HCT116 (cell line): ENCODE data around the gene DNM2. TPM values are rescaled to one million over a fixed set of nuclear protein-coding genes. Genes with fewer than 3 reads are reported as not detected.

Experiments used
- ATAC-seq: fragments of 200-7000 bp; cut with Tn5 transposase; 2 replicates; pipeline ENCODE4 v1.9.1; 2020; ENCODE audit warnings: mild to moderate bottlenecking, moderate library complexity
- BruUV-seq: library from RNA; stranded (reverse); fragments of 400-500 nt; replicated peaks from 2 replicates; lab custom pipeline; 2021; lab: Mats Ljungman, UMichigan
- CTCF ChIA-PET: fragments of 300-600 bp; sonication (Branson Sonifier 250); formaldehyde crosslinking; loops from one replicate; lab custom pipeline; 2021; ENCODE audit warnings: antibody characterized with exemption; lab: Charles Lee
- POLR2A ChIA-PET: fragments of 300-600, 350-600 bp; sonication (Branson Sonifier 250); formaldehyde crosslinking; loops from one replicate; lab custom pipeline; 2021; ENCODE audit warnings: antibody characterized with exemption; lab: Charles Lee
- RAD21 ChIA-PET, 2 experiments: fragments of 300-600 bp; sonication (Branson Sonifier 250); formaldehyde crosslinking; loops; one replicate each; lab custom pipeline; 2023; ENCODE audit warnings: low total read pairs in 2 of 2; ENCODE audit not compliant: uncharacterized antibody in 2 of 2, unreplicated experiment in 2 of 2, low non-redundant PET in 1 of 2; lab: Charles Lee
- DNase-seq: peaks from one replicate; pipeline ENCODE4 v3.0.0-alpha.2; 2010; ENCODE audit warnings: low read depth, low spot score
- H2AFZ ChIP-seq: fragments of 200-600 bp; shearing (Covaris generic), sonication (generic); 2 replicates; pipeline ENCODE4 v1.6.1; 2017; ENCODE audit warnings: low read depth, mixed run types, mixed read lengths, antibody characterized with exemption, low read length; ENCODE audit not compliant: poor library complexity, severe bottlenecking
- H3K27ac ChIP-seq: 2 replicates; pipeline ENCODE4 v1.5.1; 2012; ENCODE audit warnings: low read depth, low read length
- H3K27me3 ChIP-seq: fragments of 200-600 bp; sonication (generic); 2 replicates; pipeline ENCODE4 v1.6.1; 2016; ENCODE audit warnings: mixed run types, low read length, mixed read lengths; ENCODE audit not compliant: insufficient read depth
- H3K36me3 ChIP-seq, 2 experiments: fragments of 200-500 bp in 1 of 2; fragments of 200-600 bp in 1 of 2; sonication (Bioruptor generic) in 1 of 2; sonication (generic) in 1 of 2; 2 replicates each; pipeline versions ENCODE4 v1.5.1 to v1.6.1; 2014 to 2016; ENCODE audit warnings: low read length in 2 of 2, inconsistent platforms in 1 of 2, mixed read lengths in 1 of 2, mixed run types in 1 of 2; ENCODE audit not compliant: insufficient read depth in 2 of 2, control insufficient read depth in 1 of 2
- H3K4me1 ChIP-seq, 2 experiments: fragments of 200-600 bp in 1 of 2; sonication (generic) in 1 of 2; 2 replicates each; pipeline versions ENCODE4 v1.5.1 to v1.6.1; 2012 to 2017; ENCODE audit warnings: low read length in 2 of 2, inconsistent platforms in 1 of 2, mild to moderate bottlenecking in 1 of 2, mixed read lengths in 1 of 2, mixed run types in 1 of 2, moderate library complexity in 1 of 2; ENCODE audit not compliant: insufficient read depth in 2 of 2, control insufficient read depth in 1 of 2
- H3K4me2 ChIP-seq: fragments of 200-600 bp; sonication (generic); 2 replicates; pipeline ENCODE4 v1.6.1; 2017; ENCODE audit warnings: mixed run types, low read length, mixed read lengths
- H3K4me3 ChIP-seq, 2 experiments: fragments of 200-600 bp in 1 of 2; sonication (generic) in 1 of 2; replicated peaks in 1 of 2; 2 replicates each; pipeline ENCODE4 v1.5.1; 2011 to 2016; ENCODE audit warnings: low read length in 2 of 2, control low read depth in 1 of 2, low read depth in 1 of 2, mild to moderate bottlenecking in 1 of 2, mixed read lengths in 1 of 2, mixed run types in 1 of 2
- H3K79me2 ChIP-seq: fragments of 200-600 bp; sonication (generic); 2 replicates; pipeline ENCODE4 v1.6.1; 2017; ENCODE audit warnings: mild to moderate bottlenecking, mixed run types, low read length, moderate library complexity, mixed read lengths; ENCODE audit not compliant: insufficient read depth
- H3K9ac ChIP-seq: fragments of 200-600 bp; sonication (generic); 2 replicates; pipeline ENCODE4 v1.6.1; 2016; ENCODE audit warnings: low read length, mixed read lengths
- H3K9me2 ChIP-seq: fragments of 200-600 bp; sonication (generic), shearing (Covaris generic); 2 replicates; pipeline ENCODE4 v1.6.1; 2017; ENCODE audit warnings: mixed run types, mild to moderate bottlenecking, moderate library complexity; ENCODE audit not compliant: insufficient read depth
- H3K9me3 ChIP-seq, 2 experiments: fragments of 200-500 bp in 1 of 2; fragments of 200-600 bp in 1 of 2; sonication (Bioruptor generic) in 1 of 2; sonication (generic) in 1 of 2; 2 replicates each; pipeline ENCODE4 v1.6.1; 2014 to 2017; ENCODE audit warnings: low read length in 2 of 2, mixed read lengths in 2 of 2, inconsistent platforms in 1 of 2, low read depth in 1 of 2, mild to moderate bottlenecking in 1 of 2, mixed run types in 1 of 2, moderate library complexity in 1 of 2; ENCODE audit not compliant: control insufficient read depth in 1 of 2, insufficient read depth in 1 of 2
- H4K20me1 ChIP-seq: fragments of 200-600 bp; sonication (generic), shearing (Covaris generic); 2 replicates; pipeline ENCODE4 v1.6.1; 2017; ENCODE audit warnings: mixed run types, mild to moderate bottlenecking, moderate library complexity; ENCODE audit not compliant: insufficient read depth
- CTCF ChIP-seq, 3 experiments: fragments of 200-600 bp in 1 of 3; sonication (generic) in 1 of 3; IDR thresholded peaks in 2 of 3; conservative IDR thresholded peaks in 1 of 3; 2 replicates each; pipeline ENCODE4 v1.5.1; 2012 to 2017; ENCODE audit warnings: low read depth in 2 of 3, low read length in 2 of 3, antibody characterized with exemption in 1 of 3, borderline replicate concordance in 1 of 3, control low read depth in 1 of 3, mild to moderate bottlenecking in 1 of 3, mixed read lengths in 1 of 3, mixed run types in 1 of 3, moderate library complexity in 1 of 3; ENCODE audit not compliant: insufficient read depth in 1 of 3
- EGR1 ChIP-seq: IDR thresholded peaks from 2 replicates; pipeline ENCODE4 v1.6.1; 2012; ENCODE audit warnings: low read depth
- ELF1 ChIP-seq: IDR thresholded peaks from 2 replicates; pipeline ENCODE4 v1.6.1; 2012; ENCODE audit warnings: low read depth, borderline replicate concordance
- EZH2 ChIP-seq: fragments of 200-600 bp; sonication (generic); IDR thresholded peaks from 2 replicates; pipeline ENCODE4 v1.6.1; 2017; ENCODE audit warnings: antibody characterized with exemption, mixed run types
- FOSL1 ChIP-seq: IDR thresholded peaks from 2 replicates; pipeline ENCODE4 v1.6.1; 2012; ENCODE audit warnings: low read depth
- JUND ChIP-seq: IDR thresholded peaks from 2 replicates; pipeline ENCODE4 v1.6.1; 2012
- POLR2A ChIP-seq: IDR thresholded peaks from 2 replicates; pipeline ENCODE4 v1.7.0; 2011; ENCODE audit warnings: borderline replicate concordance; ENCODE audit not compliant: insufficient read depth, insufficient read length; ENCODE audit errors: extremely low read depth
- POLR2AphosphoS5 ChIP-seq: IDR thresholded peaks from 2 replicates; pipeline ENCODE4 v1.6.1; 2011; ENCODE audit warnings: mild to moderate bottlenecking, low read depth, low read length, moderate library complexity
- RAD21 ChIP-seq: IDR thresholded peaks from 2 replicates; pipeline ENCODE4 v1.6.1; 2012; ENCODE audit warnings: low read depth, mild to moderate bottlenecking
- REST ChIP-seq: IDR thresholded peaks from 2 replicates; pipeline ENCODE4 v1.6.1; 2012; ENCODE audit warnings: low read depth
- SIN3A ChIP-seq: IDR thresholded peaks from 2 replicates; pipeline ENCODE4 v1.6.1; 2012; ENCODE audit warnings: low read depth
- SP1 ChIP-seq: IDR thresholded peaks from 2 replicates; pipeline ENCODE4 v1.6.1; 2012; ENCODE audit warnings: low read depth
- SRF ChIP-seq: IDR thresholded peaks from 2 replicates; pipeline ENCODE4 v1.6.1; 2012; ENCODE audit warnings: low read depth
- YY1 ChIP-seq: IDR thresholded peaks from 2 replicates; pipeline ENCODE4 v1.6.1; 2011; ENCODE audit warnings: low read length, low read depth, moderate library complexity, mild to moderate bottlenecking; ENCODE audit not compliant: insufficient replicate concordance; ENCODE audit errors: extremely low read depth
- intact Hi-C: fragments of 100-400 bp; cut with micrococcal nuclease; formaldehyde crosslinking; loops from 2 replicates; pipeline ENCODE4 v1.10.0; 2022
- total RNA-seq: library from RNA; stranded (reverse); gene quantifications from one replicate; pipeline ENCODE4 v1.2.1, GENCODE V29; 2021; ENCODE audit not compliant: unreplicated experiment
- TF ChIP-seq, protein P1 (sequence below): IDR thresholded peaks from 2 replicates; pipeline ENCODE4 v1.6.1; 2012

Gene DNM2
- total RNA-seq, 1 experiment from 2014 or later: 183 TPM

DNA sequence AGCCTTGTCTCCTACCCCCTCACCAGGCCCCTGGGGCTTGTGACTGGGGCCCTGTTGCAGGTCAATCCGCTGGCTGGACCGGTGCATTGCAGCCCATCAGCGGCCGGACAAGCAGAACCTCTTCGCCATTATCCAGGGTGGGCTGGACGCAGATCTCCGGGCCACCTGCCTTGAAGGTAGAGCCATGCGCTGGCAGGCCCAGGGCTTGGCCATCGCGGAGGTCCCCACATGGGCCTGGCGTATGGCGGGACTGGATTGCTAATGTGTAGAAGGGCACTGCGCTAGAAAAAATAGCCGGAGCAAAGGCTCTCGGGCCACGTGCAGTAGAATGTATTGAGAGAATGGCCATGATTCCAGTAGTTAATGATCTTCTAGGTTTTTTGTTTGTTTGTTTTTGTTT is 10.4 kb upstream of the DNM2 start:
- no TSS peak for BruUV-seq
- Histone ChIP-seq H3K9me2 (no peaks in the 10 kb centered on the region), H3K27me3 (no peaks in the 10 kb centered on the region), H3K36me3 (peaks cover 0 to 10% of the 10 kb centered on the region in 2 experiments; a peak in 2 of 4 replicates), H3K4me1 (peaks cover 4 to 10% of the 10 kb centered on the region in 2 experiments; a peak in 3 of 4 replicates), H3K9ac (no peak overlapping the region), H3K27ac (no peak overlapping the region), H3K4me3 (no peak overlapping the region), H4K20me1 (no peaks in the 10 kb centered on the region), H2AFZ (no peak overlapping the region), H3K79me2 (peaks cover under 1% of the 10 kb centered on the region; the same call in 1 of the 2 replicates), H3K4me2 (no peak overlapping the region), H3K9me3 (no peaks in the 10 kb centered on the region)
- TF ChIP-seq, protein P1, sequence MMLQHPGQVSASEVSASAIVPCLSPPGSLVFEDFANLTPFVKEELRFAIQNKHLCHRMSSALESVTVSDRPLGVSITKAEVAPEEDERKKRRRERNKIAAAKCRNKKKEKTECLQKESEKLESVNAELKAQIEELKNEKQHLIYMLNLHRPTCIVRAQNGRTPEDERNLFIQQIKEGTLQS: no peak
- TF ChIP-seq SP1: no peak
- TF ChIP-seq JUND: no peak
- TF ChIP-seq ELF1: no peak
- no peak for TF ChIP-seq RAD21
- no peak for TF ChIP-seq EZH2
- DNase-seq (no peak), ATAC-seq (no peak)
- ChIA-PET RAD21 (no interaction called here), CTCF (interaction anchor here (1.7 kb wide), 1 partner anchor 10 kb away, joined by 7 read pairs; the partner anchor contains the start of gene DNM2), POLR2A (no interaction called here)
- intact Hi-C loops: no loop called here

- ChIA-PET POLR2A (interaction anchor here (1.2 kb wide), 1 partner anchor 9 kb away, joined by 5 read pairs; the partner anchor contains the start of gene DNM2), CTCF (no interaction called here), RAD21 (no interaction called here)
- no peaks in the 10 kb centered on the region for H3K27me3 ChIP-seq
- no peak overlapping the region for H3K4me2 ChIP-seq
- DNase-seq: no peak
- ATAC-seq: no peak
- H3K4me1 ChIP-seq: peaks cover 4 to 6% of the 10 kb centered on the region in 2 experiments; a peak in 3 of 4 replicates
- no TSS peak for BruUV-seq
- no peak overlapping the region for H2AFZ ChIP-seq
- H3K79me2 ChIP-seq: no peaks in the 10 kb centered on the region
- no peak overlapping the region for H3K4me3 ChIP-seq
- H3K36me3 ChIP-seq: peaks cover 0 to 11% of the 10 kb centered on the region in 2 experiments; a peak in 2 of 4 replicates
- H3K27ac ChIP-seq: no peak overlapping the region
- no peak overlapping the region for H3K9ac ChIP-seq
- no peaks in the 10 kb centered on the region for H4K20me1 ChIP-seq
- no peaks in the 10 kb centered on the region for H3K9me2 ChIP-seq
- intact Hi-C loops: no loop called here
- H3K9me3 ChIP-seq: no peaks in the 10 kb centered on the region
- no peak for TF ChIP-seq CTCF (IDR thresholded peaks at IDR 0.05 in 2 of 3, conservative IDR thresholded peaks at IDR 0.05 in 1 of 3; ENCODE audit: borderline replicate concordance in 1 of 3, insufficient read depth in 1 of 3, low read depth in 2 of 3, low read length in 2 of 3)
- TF ChIP-seq ELF1: no peak
- TF ChIP-seq REST: no peak
- no peak for TF ChIP-seq SRF
- TF ChIP-seq SIN3A: no peak
- no peak for TF ChIP-seq YY1
- no peak for TF ChIP-seq POLR2A
- TF ChIP-seq POLR2AphosphoS5: no peak
- TF ChIP-seq RAD21: no peak
- no peak for TF ChIP-seq FOSL1
- no peak for TF ChIP-seq SP1
- TF ChIP-seq, protein P1: no peak
- TF ChIP-seq EGR1: no peak
Measured at GRCh38 chr19:10708291-10708690, 9.6 kb upstream of the DNM2 start.
